SK-N-SH treated with all-trans-retinoic acid at 6 μM for 48 hours (cell line): ENCODE measurements around the gene TTC12.

Experiments used
- ATAC-seq: fragments of 200-7000 bp; cut with Tn5 transposase; 3 replicates; pipeline ENCODE4 v1.9.1; 2020; ENCODE audit warnings: mild to moderate bottlenecking, moderate library complexity
- ARNTL ChIP-seq: fragments of 450-650 bp; formaldehyde crosslinking; IDR thresholded peaks from 2 replicates; pipeline ENCODE4 v1.5.0; 2020; ENCODE audit warnings: low read depth, mild to moderate bottlenecking, moderate library complexity, borderline replicate concordance
- BACH2 ChIP-seq: fragments of 250-450 bp; sonication (Bioruptor Pico); IDR thresholded peaks from 2 replicates; pipeline ENCODE4 v1.9.0; 2021; ENCODE audit warnings: mild to moderate bottlenecking, borderline replicate concordance
- CSDC2 ChIP-seq: fragments of 250-450 bp; sonication (Bioruptor Pico); IDR thresholded peaks from 2 replicates; pipeline ENCODE4 v1.5.0; 2020; ENCODE audit warnings: mild to moderate bottlenecking, moderate library complexity
- ESRRG ChIP-seq: fragments of 250-450 bp; sonication (Bioruptor Pico); IDR thresholded peaks from 2 replicates; pipeline ENCODE4 v1.6.1; 2021; ENCODE audit warnings: mild to moderate bottlenecking
- GLIS3 ChIP-seq: fragments of 250-450 bp; sonication (Bioruptor Pico); IDR thresholded peaks from 2 replicates; pipeline ENCODE4 v1.5.0; 2020; ENCODE audit warnings: mild to moderate bottlenecking, moderate library complexity
- ISL1 ChIP-seq: fragments of 250-450 bp; sonication (Bioruptor Pico); IDR thresholded peaks from 2 replicates; pipeline ENCODE4 v2.1.2; 2022; ENCODE audit warnings: mild to moderate bottlenecking, moderate library complexity
- OSR1 ChIP-seq: fragments of 250-450 bp; sonication (Bioruptor Pico); IDR thresholded peaks from 2 replicates; pipeline ENCODE4 v1.8.0; 2022; ENCODE audit warnings: moderate library complexity, mild to moderate bottlenecking, inconsistent platforms
- PPARA ChIP-seq: fragments of 250-450 bp; sonication (Bioruptor Pico); IDR thresholded peaks from 2 replicates; pipeline ENCODE4 v1.5.0; 2020; ENCODE audit warnings: mild to moderate bottlenecking, borderline replicate concordance
- RARB ChIP-seq: fragments of 250-450 bp; sonication (Bioruptor Pico); IDR thresholded peaks from 2 replicates; pipeline ENCODE4 v1.8.0; 2021; ENCODE audit warnings: mild to moderate bottlenecking, moderate library complexity
- SNAI2 ChIP-seq: fragments of 250-450 bp; sonication (Bioruptor Pico); IDR thresholded peaks from 2 replicates; pipeline ENCODE4 v1.5.0; 2020; ENCODE audit warnings: mild to moderate bottlenecking, moderate library complexity
- TCF4 ChIP-seq: fragments of 250-450 bp; sonication (Bioruptor Pico); IDR thresholded peaks from 2 replicates; pipeline ENCODE4 v1.8.0; 2021; ENCODE audit warnings: mild to moderate bottlenecking, moderate library complexity, borderline replicate concordance
- TOX ChIP-seq: fragments of 250-450 bp; sonication (Bioruptor Pico); IDR thresholded peaks from 2 replicates; pipeline ENCODE4 v1.8.0; 2021; ENCODE audit warnings: mild to moderate bottlenecking, moderate library complexity, borderline replicate concordance
- ZC3H10 ChIP-seq: fragments of 250-450 bp; sonication (Bioruptor Pico); IDR thresholded peaks from 2 replicates; pipeline ENCODE4 v1.5.1; 2021; ENCODE audit warnings: mild to moderate bottlenecking, moderate library complexity
- ZFP3 ChIP-seq: fragments of 250-450 bp; sonication (Bioruptor Pico); IDR thresholded peaks from 2 replicates; pipeline ENCODE4 v1.5.0; 2020; ENCODE audit warnings: mild to moderate bottlenecking, moderate library complexity
- ZFP30 ChIP-seq: fragments of 450-650 bp; formaldehyde crosslinking; IDR thresholded peaks from 2 replicates; pipeline ENCODE4 v1.5.0; 2022; ENCODE audit warnings: mild to moderate bottlenecking, moderate library complexity
- ZNF70 ChIP-seq: fragments of 450-650 bp; formaldehyde crosslinking; IDR thresholded peaks from 2 replicates; pipeline ENCODE4 v1.5.0; 2020; ENCODE audit warnings: mild to moderate bottlenecking, moderate library complexity
- ZNF8 ChIP-seq: fragments of 450-650 bp; formaldehyde crosslinking; IDR thresholded peaks from 2 replicates; pipeline ENCODE4 v1.5.0; 2020; ENCODE audit warnings: mild to moderate bottlenecking, moderate library complexity
- TF ChIP-seq, protein P1 (sequence below): fragments of 250-450 bp; sonication (Bioruptor Pico); IDR thresholded peaks from 2 replicates; pipeline ENCODE4 v1.5.1; 2020; ENCODE audit warnings: low read depth, mild to moderate bottlenecking, moderate library complexity
- TF ChIP-seq, protein P2 (sequence below): fragments of 250-450 bp; sonication (Bioruptor Pico); IDR thresholded peaks from 2 replicates; pipeline ENCODE4 v1.5.0; 2020; ENCODE audit warnings: mild to moderate bottlenecking, moderate library complexity
- TF ChIP-seq, protein P3 (sequence below): fragments of 250-450 bp; sonication (Bioruptor Pico); IDR thresholded peaks from 2 replicates; pipeline ENCODE4 v1.8.0; 2020; ENCODE audit warnings: mild to moderate bottlenecking, moderate library complexity, borderline replicate concordance
- TF ChIP-seq, protein P4 (sequence below): fragments of 250-450 bp; sonication (Bioruptor Pico); IDR thresholded peaks from 2 replicates; pipeline ENCODE4 v1.8.0; 2021; ENCODE audit warnings: low read depth, mild to moderate bottlenecking, moderate library complexity, borderline replicate concordance
- TF ChIP-seq, protein P5 (sequence below): fragments of 250-450 bp; sonication (Bioruptor Pico); IDR thresholded peaks from 2 replicates; pipeline ENCODE4 v1.5.1; 2021; ENCODE audit warnings: mild to moderate bottlenecking, moderate library complexity

TTC12 gene

DNA sequence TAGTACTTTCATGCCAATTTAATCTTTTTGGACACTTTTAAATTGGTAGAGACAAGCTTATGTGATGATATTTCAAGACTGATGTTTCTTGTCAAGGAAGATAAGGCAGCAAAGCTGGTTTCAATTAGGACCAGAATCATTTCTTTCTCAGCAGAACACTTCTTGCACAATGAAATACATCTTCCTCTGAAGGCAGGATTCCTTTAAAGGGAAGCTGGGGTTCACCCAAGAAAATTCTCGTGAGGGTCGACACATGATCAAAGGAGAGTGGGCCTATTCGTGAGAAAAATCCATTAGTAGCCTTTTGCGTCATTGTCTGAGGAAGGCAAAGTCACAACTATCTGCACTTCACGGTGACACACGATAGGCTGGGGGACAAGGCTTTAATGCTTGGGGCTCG, 17.6 kb downstream of the TTC12 start:
- TF ChIP-seq, protein P1, sequence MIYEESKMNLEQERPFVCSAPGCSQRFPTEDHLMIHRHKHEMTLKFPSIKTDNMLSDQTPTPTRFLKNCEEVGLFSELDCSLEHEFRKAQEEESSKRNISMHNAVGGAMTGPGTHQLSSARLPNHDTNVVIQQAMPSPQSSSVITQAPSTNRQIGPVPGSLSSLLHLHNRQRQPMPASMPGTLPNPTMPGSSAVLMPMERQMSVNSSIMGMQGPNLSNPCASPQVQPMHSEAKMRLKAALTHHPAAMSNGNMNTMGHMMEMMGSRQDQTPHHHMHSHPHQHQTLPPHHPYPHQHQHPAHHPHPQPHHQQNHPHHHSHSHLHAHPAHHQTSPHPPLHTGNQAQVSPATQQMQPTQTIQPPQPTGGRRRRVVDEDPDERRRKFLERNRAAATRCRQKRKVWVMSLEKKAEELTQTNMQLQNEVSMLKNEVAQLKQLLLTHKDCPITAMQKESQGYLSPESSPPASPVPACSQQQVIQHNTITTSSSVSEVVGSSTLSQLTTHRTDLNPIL (CRISPR knock-in tag) = no peak
- 0 out of 2 replicates have a peak, but pooled peaks have one; percentile 10 for TF ChIP-seq ISL1 (CRISPR knock-in tag)
- ATAC-seq = no peak

DNA sequence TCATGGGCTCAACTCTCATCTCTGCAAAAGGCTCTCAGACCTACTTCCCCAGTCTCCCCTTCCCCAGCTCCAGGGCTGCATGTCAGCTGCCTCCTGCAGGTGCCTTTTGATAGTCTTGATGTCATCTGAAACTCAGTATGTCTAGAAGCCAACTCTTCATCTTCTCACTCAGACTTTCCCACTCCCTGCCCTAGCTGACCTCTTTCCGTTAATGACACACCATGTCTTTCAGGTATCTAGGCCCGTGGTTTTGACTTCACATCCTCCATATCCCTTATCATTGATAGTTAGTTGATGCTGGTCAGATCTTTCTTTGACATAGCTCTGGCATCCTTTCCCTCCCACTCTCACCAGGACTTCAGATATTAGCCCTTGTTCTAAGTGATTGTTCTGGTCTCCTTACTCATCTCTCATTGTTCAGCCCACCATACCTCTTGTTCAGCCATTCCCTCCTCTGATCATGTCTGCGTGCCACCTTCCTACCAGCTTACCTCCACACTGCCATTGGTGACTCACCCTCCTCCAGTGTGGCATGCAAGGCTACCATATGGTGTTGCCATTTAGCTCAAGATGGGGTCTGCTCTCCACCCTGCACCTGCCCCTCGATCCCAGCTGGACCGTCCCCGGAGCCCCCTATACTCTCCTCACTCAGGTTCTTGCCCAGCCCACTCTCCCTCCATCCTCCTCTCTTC, 18.4 kb downstream of the TTC12 start:
- TF ChIP-seq RARB (CRISPR knock-in tag) (no peak), ZNF70 (CRISPR knock-in tag) (no peak), PPARA (CRISPR knock-in tag) (no peak), SNAI2 (CRISPR knock-in tag) (no peak), ISL1 (CRISPR knock-in tag) (no peak), ZFP30 (CRISPR knock-in tag) (no peak), ZC3H10 (CRISPR knock-in tag) (no peak), ARNTL (no peak), TOX (CRISPR knock-in tag) (no peak), ZFP3 (CRISPR knock-in tag) (no peak), OSR1 (CRISPR knock-in tag) (no peak), TCF4 (CRISPR knock-in tag) (no peak), GLIS3 (no peak), CSDC2 (CRISPR knock-in tag) (no peak), ESRRG (CRISPR knock-in tag) (no peak)
- TF ChIP-seq, protein P2, sequence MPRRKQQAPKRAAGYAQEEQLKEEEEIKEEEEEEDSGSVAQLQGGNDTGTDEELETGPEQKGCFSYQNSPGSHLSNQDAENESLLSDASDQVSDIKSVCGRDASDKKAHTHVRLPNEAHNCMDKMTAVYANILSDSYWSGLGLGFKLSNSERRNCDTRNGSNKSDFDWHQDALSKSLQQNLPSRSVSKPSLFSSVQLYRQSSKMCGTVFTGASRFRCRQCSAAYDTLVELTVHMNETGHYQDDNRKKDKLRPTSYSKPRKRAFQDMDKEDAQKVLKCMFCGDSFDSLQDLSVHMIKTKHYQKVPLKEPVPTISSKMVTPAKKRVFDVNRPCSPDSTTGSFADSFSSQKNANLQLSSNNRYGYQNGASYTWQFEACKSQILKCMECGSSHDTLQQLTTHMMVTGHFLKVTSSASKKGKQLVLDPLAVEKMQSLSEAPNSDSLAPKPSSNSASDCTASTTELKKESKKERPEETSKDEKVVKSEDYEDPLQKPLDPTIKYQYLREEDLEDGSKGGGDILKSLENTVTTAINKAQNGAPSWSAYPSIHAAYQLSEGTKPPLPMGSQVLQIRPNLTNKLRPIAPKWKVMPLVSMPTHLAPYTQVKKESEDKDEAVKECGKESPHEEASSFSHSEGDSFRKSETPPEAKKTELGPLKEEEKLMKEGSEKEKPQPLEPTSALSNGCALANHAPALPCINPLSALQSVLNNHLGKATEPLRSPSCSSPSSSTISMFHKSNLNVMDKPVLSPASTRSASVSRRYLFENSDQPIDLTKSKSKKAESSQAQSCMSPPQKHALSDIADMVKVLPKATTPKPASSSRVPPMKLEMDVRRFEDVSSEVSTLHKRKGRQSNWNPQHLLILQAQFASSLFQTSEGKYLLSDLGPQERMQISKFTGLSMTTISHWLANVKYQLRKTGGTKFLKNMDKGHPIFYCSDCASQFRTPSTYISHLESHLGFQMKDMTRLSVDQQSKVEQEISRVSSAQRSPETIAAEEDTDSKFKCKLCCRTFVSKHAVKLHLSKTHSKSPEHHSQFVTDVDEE (CRISPR knock-in tag) = no peak
- TF ChIP-seq, protein P1 (CRISPR knock-in tag) = no peak
- TF ChIP-seq, protein P3, sequence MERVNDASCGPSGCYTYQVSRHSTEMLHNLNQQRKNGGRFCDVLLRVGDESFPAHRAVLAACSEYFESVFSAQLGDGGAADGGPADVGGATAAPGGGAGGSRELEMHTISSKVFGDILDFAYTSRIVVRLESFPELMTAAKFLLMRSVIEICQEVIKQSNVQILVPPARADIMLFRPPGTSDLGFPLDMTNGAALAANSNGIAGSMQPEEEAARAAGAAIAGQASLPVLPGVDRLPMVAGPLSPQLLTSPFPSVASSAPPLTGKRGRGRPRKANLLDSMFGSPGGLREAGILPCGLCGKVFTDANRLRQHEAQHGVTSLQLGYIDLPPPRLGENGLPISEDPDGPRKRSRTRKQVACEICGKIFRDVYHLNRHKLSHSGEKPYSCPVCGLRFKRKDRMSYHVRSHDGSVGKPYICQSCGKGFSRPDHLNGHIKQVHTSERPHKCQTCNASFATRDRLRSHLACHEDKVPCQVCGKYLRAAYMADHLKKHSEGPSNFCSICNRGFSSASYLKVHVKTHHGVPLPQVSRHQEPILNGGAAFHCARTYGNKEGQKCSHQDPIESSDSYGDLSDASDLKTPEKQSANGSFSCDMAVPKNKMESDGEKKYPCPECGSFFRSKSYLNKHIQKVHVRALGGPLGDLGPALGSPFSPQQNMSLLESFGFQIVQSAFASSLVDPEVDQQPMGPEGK (CRISPR knock-in tag) = no peak
- TF ChIP-seq, protein P4, sequence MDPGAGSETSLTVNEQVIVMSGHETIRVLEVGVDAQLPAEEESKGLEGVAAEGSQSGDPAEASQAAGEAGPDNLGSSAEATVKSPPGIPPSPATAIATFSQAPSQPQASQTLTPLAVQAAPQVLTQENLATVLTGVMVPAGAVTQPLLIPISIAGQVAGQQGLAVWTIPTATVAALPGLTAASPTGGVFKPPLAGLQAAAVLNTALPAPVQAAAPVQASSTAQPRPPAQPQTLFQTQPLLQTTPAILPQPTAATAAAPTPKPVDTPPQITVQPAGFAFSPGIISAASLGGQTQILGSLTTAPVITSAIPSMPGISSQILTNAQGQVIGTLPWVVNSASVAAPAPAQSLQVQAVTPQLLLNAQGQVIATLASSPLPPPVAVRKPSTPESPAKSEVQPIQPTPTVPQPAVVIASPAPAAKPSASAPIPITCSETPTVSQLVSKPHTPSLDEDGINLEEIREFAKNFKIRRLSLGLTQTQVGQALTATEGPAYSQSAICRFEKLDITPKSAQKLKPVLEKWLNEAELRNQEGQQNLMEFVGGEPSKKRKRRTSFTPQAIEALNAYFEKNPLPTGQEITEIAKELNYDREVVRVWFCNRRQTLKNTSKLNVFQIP = no peak
- no peak for ATAC-seq

DNA sequence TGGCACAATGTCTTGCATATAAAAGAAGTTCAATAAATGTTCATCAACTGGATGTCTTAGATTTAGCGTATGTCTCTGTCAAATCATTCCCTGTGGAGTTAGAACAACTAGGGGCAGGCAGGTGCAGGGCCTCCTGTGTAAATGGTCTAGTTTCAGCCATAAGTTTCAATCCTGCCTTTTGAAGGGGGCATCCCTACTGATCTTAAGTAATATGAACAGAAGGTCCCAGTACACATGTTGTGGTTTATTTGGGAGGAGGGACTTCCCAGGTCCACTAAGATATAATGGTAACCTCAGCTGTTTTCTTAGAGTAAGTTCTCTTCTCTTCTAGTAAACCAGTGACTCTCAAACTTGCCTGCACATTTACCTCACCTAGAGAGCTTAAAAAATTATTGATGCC, 19.8 kb downstream of the TTC12 start:
- ATAC-seq = no peak
- TF ChIP-seq, protein P3 (CRISPR knock-in tag) = no peak
- no peak for TF ChIP-seq GLIS3
- TF ChIP-seq OSR1 (CRISPR knock-in tag) = no peak
- TF ChIP-seq, protein P4 = no peak
- TF ChIP-seq TOX (CRISPR knock-in tag) = no peak
- no peak for TF ChIP-seq ISL1 (CRISPR knock-in tag)
- TF ChIP-seq PPARA (CRISPR knock-in tag) = no peak
- no peak for TF ChIP-seq TCF4 (CRISPR knock-in tag)
- no peak for TF ChIP-seq ARNTL
- TF ChIP-seq ZNF70 (CRISPR knock-in tag) = no peak
- TF ChIP-seq BACH2 (CRISPR knock-in tag) = no peak
- no peak for TF ChIP-seq RARB (CRISPR knock-in tag)
- TF ChIP-seq, protein P5, sequence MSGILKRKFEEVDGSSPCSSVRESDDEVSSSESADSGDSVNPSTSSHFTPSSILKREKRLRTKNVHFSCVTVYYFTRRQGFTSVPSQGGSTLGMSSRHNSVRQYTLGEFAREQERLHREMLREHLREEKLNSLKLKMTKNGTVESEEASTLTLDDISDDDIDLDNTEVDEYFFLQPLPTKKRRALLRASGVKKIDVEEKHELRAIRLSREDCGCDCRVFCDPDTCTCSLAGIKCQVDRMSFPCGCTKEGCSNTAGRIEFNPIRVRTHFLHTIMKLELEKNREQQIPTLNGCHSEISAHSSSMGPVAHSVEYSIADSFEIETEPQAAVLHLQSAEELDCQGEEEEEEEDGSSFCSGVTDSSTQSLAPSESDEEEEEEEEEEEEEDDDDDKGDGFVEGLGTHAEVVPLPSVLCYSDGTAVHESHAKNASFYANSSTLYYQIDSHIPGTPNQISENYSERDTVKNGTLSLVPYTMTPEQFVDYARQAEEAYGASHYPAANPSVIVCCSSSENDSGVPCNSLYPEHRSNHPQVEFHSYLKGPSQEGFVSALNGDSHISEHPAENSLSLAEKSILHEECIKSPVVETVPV (CRISPR knock-in tag) = no peak
- no peak for TF ChIP-seq ZFP3 (CRISPR knock-in tag)
- no peak for TF ChIP-seq CSDC2 (CRISPR knock-in tag)
- no peak for TF ChIP-seq ZFP30 (CRISPR knock-in tag)
- no peak for TF ChIP-seq ZNF8 (CRISPR knock-in tag)
